Neural cell (in vitro differentiated cells): ENCODE measurements around the gene LRRK1.

Experiments used
- CTCF ChIP-seq: fragments of 450-650 bp; IDR thresholded peaks from 2 replicates; pipeline ENCODE4 v1.5.1; 2014; ENCODE audit warnings: antibody characterized with exemption, mild to moderate bottlenecking, moderate library complexity; ENCODE audit not compliant: poor library complexity, severe bottlenecking
- POLR2AphosphoS5 ChIP-seq: IDR thresholded peaks from 2 replicates; pipeline ENCODE4 v1.6.1; 2012
- RAD21 ChIP-seq: fragments of 450-650 bp; conservative IDR thresholded peaks from 2 replicates; pipeline ENCODE4 v1.6.1; 2014; ENCODE audit warnings: antibody characterized with exemption, mild to moderate bottlenecking, moderate library complexity
- TAF1 ChIP-seq: IDR thresholded peaks from 2 replicates; pipeline ENCODE4 v1.6.1; 2012; ENCODE audit warnings: low read depth

- no peak for TF ChIP-seq CTCF
- no peak for TF ChIP-seq TAF1
- no peak for TF ChIP-seq RAD21
- TF ChIP-seq POLR2AphosphoS5 = no peak
Measured at GRCh38 chr15:100931143-100931890, 12.2 kb downstream of the LRRK1 start.
